Right lobe of liver (tissue), 6 donors: ENCODE measurements around the gene GPR156. TPM values are rescaled to one million over a fixed set of nuclear protein-coding genes. Genes with fewer than 3 reads are reported as not detected.

Experiments
- ATAC-seq, 4 donors: fragments of 200-7000 bp; cut with Tn5 transposase; one replicate each; pipeline ENCODE4 v1.9.1; 2020; ENCODE audit warnings: mild to moderate bottlenecking in 4 of 4, moderate library complexity in 4 of 4
- DNase-seq, 3 donors: peaks; one replicate each; pipeline ENCODE4 v3.0.0-alpha.2; 2020
- H3K27ac ChIP-seq, 3 donors: fragments of 200-600 bp; one replicate each; pipeline ENCODE4 v1.8.0; 2022
- H3K27me3 ChIP-seq, 2 donors: fragments of 200-600 bp; one replicate each; pipeline ENCODE4 v1.8.0; 2022
- H3K36me3 ChIP-seq, 4 donors: fragments of 200-600 bp; sonication (generic) in 1 of 4; one replicate each; pipeline versions ENCODE4 v1.5.1 to v1.8.0; 2017 to 2022; ENCODE audit warnings: control low read depth in 1 of 4
- H3K4me1 ChIP-seq, 4 donors: fragments of 200-600 bp; sonication (generic) in 1 of 4; one replicate each; pipeline versions ENCODE4 v1.5.1 to v1.8.0; 2017 to 2022; ENCODE audit warnings: control low read depth in 1 of 4
- H3K4me3 ChIP-seq, 3 donors: fragments of 200-600 bp; one replicate each; pipeline ENCODE4 v1.8.0; 2022
- H3K9me3 ChIP-seq, 4 donors: fragments of 200-600 bp; sonication (generic) in 1 of 4; one replicate each; pipeline versions ENCODE4 v1.5.1 to v1.8.0; 2017 to 2022; ENCODE audit warnings: control low read depth in 1 of 4
- POLR2A ChIP-seq: fragments of 450-650 bp; IDR thresholded peaks from one replicate; pipeline ENCODE4 v1.6.1; 2017; ENCODE audit warnings: antibody characterized with exemption, mild to moderate bottlenecking
- WGBS: methylation state at CpG from one replicate; pipeline ENCODE4 v1.1.6; 2018; ENCODE audit warnings: low coverage, low lambda C conversion rate; ENCODE audit not compliant: insufficient coverage; ENCODE audit errors: missing lambda C conversion rate; 5-methylcytosine and 5-hydroxymethylcytosine counted together
- intact Hi-C, 2 donors: fragments of 100-400 bp; cut with DNase I; formaldehyde crosslinking; loops; one replicate each; pipeline versions ENCODE4 v1.11.2 to v1.14.1; 2022
- total RNA-seq, 6 experiments: library from RNA; depleted of rRNA in 2 of 6; stranded (reverse); fragments of >200 nt in 2 of 6; fragmentation: NEBNext Ultra II Directional in 3 of 6; extraction: Animal tissue kit (Norgen Biotek cat#: 25700) in 3 of 6; gene quantifications; one replicate each; pipeline versions ENCODE4 v1.1.0 to v1.2.4, GENCODE V29; 2016 to 2023
- TF ChIP-seq, protein P1 (sequence below), 4 donors: fragments of 200-600 bp in 3 of 4; fragments of 450-650 bp in 1 of 4; IDR thresholded peaks; one replicate each; pipeline versions ENCODE4 v1.5.1 to v1.8.0; 2016 to 2022; ENCODE audit warnings: antibody characterized with exemption in 4 of 4, mild to moderate bottlenecking in 2 of 4
- donor health status: DM: no; HTN: yes; CAD: no.
- donor health status: DM: no; HTN: no; CAD: no.
- donor health status: DM: no; HTN: no; CAD: no.
- donor health status: DM: no; HTN: yes; CAD: no.
- donor health status: DM: no; HTN: yes; CAD: no.

Gene GPR156
- total RNA-seq, 6 experiments from 2014 or later: not detected

DNA sequence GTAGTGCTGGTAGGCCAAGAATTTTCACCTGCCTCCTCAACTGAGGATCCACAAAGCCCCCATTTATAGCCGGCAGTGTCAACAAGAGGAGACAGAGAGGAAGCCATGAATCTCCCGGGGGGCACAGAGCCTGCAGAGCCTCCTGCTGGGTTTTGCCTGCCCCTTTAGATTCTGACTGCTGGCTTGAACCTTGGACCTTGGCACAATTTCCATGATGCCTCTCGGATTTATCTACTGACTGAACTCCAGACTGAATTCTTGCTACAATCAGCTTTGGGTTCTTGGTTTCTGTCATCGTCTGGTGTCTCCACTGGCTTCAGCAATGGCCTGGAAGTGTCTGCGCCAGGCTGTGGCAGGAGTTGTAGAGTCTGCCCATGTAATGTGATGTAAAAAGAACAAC, 80.7 kb downstream of the GPR156 start:
- Histone ChIP-seq H3K36me3 (no peaks in the 10 kb centered on the region), H3K4me3 (no peak overlapping the region), H3K27ac (peak overlapping the region in 2 of 3 donors; percentile 14 to 35), H3K27me3 (no peaks in the 10 kb centered on the region), H3K4me1 (peaks cover 0 to 28% (median 7%) of the 10 kb centered on the region in 4 donors), H3K9me3 (no peaks in the 10 kb centered on the region)
- DNase-seq (peak in 2 of 3 donors; percentile 32 to 73), ATAC-seq (peak; percentile 59 to 73 (median 66))
- intact Hi-C loops: no loop called here
- TF ChIP-seq POLR2A: no peak
- TF ChIP-seq, protein P1, sequence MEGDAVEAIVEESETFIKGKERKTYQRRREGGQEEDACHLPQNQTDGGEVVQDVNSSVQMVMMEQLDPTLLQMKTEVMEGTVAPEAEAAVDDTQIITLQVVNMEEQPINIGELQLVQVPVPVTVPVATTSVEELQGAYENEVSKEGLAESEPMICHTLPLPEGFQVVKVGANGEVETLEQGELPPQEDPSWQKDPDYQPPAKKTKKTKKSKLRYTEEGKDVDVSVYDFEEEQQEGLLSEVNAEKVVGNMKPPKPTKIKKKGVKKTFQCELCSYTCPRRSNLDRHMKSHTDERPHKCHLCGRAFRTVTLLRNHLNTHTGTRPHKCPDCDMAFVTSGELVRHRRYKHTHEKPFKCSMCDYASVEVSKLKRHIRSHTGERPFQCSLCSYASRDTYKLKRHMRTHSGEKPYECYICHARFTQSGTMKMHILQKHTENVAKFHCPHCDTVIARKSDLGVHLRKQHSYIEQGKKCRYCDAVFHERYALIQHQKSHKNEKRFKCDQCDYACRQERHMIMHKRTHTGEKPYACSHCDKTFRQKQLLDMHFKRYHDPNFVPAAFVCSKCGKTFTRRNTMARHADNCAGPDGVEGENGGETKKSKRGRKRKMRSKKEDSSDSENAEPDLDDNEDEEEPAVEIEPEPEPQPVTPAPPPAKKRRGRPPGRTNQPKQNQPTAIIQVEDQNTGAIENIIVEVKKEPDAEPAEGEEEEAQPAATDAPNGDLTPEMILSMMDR (IDR thresholded peaks at IDR 0.05): no peak
- WGBS: 60% methylated on average over 3 of the region's 5 CpGs

DNA sequence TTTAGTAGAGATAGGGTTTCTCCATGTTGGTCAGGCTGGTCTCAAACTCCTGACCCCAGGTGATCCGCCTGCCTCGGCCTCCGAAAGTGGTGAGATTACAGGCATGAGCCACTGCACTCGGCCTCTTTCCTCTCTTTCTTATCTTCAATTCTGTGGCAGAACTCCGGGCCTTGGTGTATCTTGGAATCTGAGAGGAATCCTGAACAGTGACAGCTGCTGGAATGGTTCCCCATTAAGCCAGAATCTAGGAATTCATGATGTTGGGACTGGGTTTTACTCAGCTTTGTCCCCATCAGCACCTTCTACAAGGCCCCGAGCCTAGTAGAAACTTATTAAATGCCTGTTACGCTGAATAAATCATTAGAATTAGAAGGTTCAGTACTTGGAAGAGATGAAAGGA, 81.4 kb downstream of the GPR156 start:
- ATAC-seq: peak in 1 of 4 donors; percentile 3
- TF ChIP-seq POLR2A: no peak
- TF ChIP-seq, protein P1 (IDR thresholded peaks at IDR 0.05): no peak
- Histone ChIP-seq H3K36me3 (no peaks in the 10 kb centered on the region), H3K4me1 (peaks cover 0 to 28% (median 7%) of the 10 kb centered on the region in 4 donors), H3K9me3 (no peaks in the 10 kb centered on the region), H3K27ac (peak overlapping the region in 2 of 3 donors; percentile 14 to 35), H3K27me3 (no peaks in the 10 kb centered on the region), H3K4me3 (no peak overlapping the region)
- WGBS: 82% methylated on average over 7 of the region's 7 CpGs
- DNase-seq: no peak
- intact Hi-C loops: no loop called here

DNA sequence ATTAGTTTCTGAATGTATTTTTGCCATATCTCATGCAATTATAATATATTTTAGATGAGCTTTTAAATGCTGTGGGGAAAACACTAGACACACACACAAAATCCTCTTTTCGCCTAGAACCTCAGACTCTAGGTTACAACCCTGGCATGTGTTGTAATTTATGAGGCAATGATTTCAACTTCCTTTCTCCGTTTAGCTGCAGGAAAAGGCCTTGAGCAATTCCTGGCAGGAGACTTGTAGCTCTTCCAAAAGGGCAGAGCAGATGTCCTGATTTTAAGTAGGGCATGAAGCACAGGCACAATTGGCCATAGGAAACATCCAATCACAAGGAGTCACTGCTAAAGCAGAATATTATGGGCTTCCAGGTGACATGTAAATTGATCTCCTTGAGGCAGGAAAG, 82.0 kb downstream of the GPR156 start:
- intact Hi-C loops: no loop called here
- Histone ChIP-seq H3K27ac (peak overlapping the region in 2 of 3 donors; percentile 14 to 39), H3K36me3 (no peaks in the 10 kb centered on the region), H3K9me3 (no peaks in the 10 kb centered on the region), H3K4me3 (no peak overlapping the region), H3K27me3 (no peaks in the 10 kb centered on the region), H3K4me1 (peaks cover 0 to 28% (median 7%) of the 10 kb centered on the region in 4 donors)
- ATAC-seq (peak; percentile 91 to 95 (median 92)), DNase-seq (peak in 1 of 3 donors; percentile 82)
- 11% methylated on average over 2 of the region's 2 CpGs for WGBS
- TF ChIP-seq POLR2A: no peak
- TF ChIP-seq, protein P1 (IDR thresholded peaks at IDR 0.05): no peak

DNA sequence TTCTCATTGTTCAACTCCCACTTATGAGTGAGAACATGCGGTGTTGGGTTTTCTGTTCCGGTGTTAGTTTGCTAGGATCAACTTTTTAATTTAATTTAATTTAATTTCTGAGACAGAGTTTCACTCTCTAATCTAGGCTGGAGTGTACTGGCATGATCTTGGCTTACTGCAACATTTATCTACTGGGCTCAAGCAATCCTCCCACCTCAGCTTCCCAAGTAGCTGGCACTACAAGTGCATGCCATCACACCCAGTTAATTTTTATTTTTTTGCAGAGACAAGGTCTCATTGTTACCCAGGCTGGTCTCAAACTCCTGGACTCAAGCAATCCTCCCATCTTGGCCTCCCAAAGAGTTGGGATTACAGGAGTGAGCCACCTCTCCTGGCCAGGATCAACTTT, 82.7 kb downstream of the GPR156 start:
- intact Hi-C loops: no loop called here
- H3K27ac ChIP-seq: peak overlapping the region in 1 of 3 donors; percentile 39
- WGBS: 94% methylated on average over 2 of the region's 2 CpGs

More for the DNA sequence above, 82.7 kb downstream of the GPR156 start:
- ATAC-seq (no peak), DNase-seq (no peak)
- TF ChIP-seq POLR2A: no peak
- TF ChIP-seq, protein P1 (IDR thresholded peaks at IDR 0.05): no peak
- H3K36me3 ChIP-seq: no peaks in the 10 kb centered on the region
- H3K27me3 ChIP-seq: no peaks in the 10 kb centered on the region
- H3K9me3 ChIP-seq: no peaks in the 10 kb centered on the region
- peaks cover 0 to 28% (median 7%) of the 10 kb centered on the region in 4 donors for H3K4me1 ChIP-seq
- no peak overlapping the region for H3K4me3 ChIP-seq
